GM19238 (cell line): Measurements from ENCODE around the gene INHBE.
A peak's percentile ranks its signal among the peaks of the same experiment; 100 is the strongest.
"Not testable (repeated sequence)": the region's sequence is repeated elsewhere in the genome, so short reads cannot be mapped to it uniquely, and the experiment has no call there.

ENCODE experiments used
- DNase-seq: peaks from one replicate; pipeline ENCODE4 v3.0.0; 2011; ENCODE audit warnings: low spot score; ENCODE audit not compliant: insufficient read length

Gene INHBE

DNA sequence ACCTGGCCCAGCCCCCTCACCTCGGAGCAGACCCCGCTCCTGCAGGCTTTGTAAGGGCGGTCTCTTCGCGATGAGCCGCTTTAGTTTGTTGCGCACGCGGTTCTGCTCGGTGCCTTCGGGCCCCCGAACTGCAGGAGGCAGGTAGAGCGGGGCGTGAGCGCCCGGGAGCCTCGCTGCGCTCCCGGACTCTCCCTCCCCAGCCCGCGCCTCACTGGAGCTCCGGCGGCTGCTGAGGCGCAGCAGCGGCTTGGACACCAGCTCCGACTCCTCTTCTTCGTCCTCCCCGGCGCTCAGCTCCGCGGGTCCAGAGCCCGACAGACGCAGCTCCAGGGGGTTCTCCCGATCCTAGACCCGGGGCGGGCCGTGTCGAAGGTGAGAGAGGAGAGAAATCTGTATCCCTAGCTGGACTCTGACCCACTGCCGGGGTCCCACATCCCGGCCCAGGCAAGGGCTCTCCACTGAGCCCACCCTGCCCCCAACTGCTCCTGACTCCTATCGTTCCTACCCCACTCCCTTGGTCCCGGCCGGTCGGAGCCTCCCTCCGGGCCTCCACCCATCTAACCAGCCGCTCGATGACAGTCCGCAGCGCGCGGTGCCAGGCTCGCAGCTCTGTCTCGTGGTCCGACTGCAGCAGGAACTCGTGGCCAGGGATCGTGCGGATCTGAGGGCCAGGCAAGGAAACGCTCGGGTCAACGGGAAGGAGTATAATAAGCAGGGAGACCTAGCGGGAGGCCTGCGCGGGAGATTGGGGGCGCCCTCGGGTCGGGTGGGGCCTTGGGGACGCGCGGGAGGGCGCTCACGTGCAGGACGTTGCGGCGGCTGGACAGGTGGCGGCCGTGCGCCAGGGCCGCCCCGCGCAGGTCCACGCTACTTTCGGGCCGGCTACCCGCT lies 20.4 kb downstream of the INHBE start:
- no peak for DNase-seq

DNA sequence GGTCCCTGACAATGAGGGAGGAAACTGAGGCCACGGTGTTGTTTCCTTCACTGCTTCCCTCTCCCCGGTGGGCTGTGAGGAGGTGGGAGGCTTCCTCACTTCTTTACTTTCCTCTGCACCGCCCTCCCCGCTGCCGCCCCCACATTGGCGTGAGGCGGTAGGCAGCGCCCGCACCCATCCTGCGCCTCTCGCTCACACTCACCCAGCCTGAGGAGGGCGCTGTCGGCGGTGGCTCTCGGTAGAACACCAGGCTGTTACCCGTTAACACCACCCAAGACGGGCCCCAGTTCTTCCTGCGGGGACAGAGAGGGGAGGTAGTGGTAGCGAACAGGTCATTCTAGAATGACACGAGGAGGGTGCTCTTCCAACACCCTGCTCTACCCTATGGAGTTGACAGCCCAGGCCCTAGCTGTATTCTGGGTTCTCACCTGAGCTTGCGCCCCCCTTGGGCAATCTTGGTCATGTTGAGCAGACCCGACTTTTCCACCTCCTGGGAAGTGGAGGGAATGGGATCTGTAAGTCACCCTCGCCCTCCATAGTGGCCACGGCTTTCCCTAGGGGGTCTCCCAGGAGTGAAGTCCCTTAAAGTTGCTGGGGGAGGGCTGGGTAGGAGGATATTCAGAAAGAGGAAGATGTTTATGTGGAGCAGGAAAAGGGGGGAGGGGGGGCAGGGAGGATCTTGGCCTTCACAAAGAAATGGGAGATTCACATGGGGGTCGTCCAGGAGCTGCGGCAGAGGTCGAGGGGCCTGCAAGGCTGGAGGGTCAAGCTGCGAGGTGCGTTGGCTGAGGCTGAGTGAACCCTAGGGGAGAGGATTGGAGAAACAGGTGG lies 21.3 kb downstream of the INHBE start:
- peak; percentile 71 for DNase-seq

GRCh38 chr12:57476993-57477709 lies 22.0 kb downstream of the INHBE start:
- no peak for DNase-seq

GRCh38 chr12:57477710-57478681 lies 22.9 kb downstream of the INHBE start:
- peak; percentile 60 for DNase-seq

DNA sequence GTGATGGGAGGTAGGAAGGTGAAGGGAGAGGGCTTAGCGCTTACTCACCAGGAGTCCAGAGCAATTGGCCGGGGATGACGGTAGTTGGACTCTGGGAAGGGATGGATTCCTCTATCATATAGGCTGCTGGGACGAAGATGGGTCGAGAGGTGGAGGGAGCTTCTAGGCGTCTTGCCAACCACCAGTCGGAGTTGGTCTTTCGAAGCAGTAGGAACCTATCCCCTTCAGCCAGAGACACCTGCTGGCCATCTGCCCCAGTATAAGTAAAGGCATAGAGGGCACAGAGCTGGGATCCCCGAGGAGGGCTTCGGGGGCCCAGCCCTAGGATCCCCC lies 23.9 kb downstream of the INHBE start:
- DNase-seq: no peak

GRCh38 chr12:57479376-57480115 lies 24.4 kb downstream of the INHBE start, which contains the start of gene ARHGAP9:
TSS of gene ARHGAP9 (minus strand) at chr12:57479866. CDS start at chr12:57479406, 460 bp downstream.
- DNase-seq: peak; percentile 65

GRCh38 chr12:57481671-57482070 lies 26.6 kb downstream of the INHBE start:
- no peak for DNase-seq

DNA sequence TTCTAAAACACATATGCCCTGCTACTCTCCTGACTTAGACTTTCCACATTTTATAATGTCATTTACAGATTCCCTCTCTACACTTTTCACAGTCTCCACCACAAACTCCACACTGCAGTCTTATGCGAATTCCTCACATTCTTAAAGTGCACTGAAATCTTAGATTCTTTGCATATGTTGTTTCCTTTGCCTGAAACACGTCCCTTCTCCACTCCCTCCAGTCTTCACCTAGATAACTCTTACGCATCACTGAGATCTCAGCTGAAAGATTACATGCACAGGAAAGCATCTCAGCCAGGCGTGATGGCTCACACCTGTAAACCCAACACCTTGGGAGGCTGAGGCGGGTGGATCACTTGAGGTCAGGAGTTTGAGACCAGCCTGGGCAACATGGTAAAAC lies 28.4 kb downstream of the INHBE start:
- DNase-seq: no peak

- DNase-seq: no peak
These were observed 30.6 kb downstream of the INHBE start for GRCh38 chr12:57485695-57486094.

DNA sequence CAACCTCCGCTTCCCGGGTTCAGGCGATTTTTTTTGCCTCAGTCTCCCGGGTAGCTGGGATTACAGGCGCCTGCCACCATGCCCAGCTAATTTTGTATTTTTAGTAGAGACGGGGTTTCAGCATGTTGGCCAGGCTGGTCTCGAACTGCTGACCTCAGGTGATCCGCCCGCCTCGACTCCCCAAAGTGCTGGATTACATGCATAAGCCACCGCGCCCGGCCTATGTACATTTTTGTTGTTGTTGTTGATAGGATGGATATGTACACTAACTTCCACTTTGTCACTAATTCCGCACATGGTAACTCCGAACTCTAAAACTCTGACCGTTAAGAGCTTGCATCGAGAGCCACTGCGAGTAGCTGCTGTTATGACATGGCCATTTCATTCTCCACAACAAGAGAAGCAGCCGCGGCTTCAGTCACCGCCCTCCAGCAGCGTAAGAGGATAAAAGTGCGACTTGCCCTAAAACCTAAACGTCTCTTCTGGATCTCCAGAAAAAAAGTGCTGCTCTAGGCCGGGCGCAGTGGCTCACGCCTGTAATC lies 32.0 kb downstream of the INHBE start:
- no peak for DNase-seq

DNA sequence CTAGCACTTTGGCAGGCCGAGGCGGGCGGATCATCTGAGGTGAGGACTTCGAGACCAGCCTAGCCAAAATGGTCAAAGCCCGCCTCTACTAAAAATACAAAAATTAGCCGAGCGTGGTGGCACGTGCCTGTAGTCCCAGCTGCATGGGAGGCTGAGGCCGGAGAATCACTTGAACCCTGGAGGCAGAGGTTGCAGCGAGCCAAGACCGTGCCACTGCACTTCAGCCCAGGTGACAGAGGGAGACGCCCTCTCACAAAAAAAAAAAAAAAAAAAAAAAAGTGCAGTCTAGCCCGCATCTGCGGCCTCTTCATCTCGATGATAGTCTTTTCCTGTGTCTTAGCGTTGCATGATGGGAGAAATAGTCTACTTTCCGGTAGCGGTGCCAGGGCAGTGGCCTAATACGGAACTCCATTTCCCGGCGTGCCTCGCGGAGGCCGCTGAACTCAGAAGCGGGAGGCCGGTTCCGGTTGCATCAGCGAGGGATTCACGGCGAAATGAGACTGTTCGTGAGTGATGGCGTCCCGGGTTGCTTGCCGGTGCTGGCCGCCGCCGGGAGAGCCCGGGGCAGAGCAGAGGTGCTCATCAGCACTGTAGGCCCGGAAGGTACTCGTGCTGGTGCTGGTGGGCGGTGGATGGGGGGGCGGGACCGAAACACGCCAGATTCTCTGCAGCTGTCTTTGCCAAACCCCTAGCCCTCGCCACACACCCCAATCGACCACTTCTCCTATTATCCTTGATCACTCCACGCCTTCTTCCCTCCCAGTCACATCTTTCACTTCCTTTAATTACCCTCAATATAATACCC lies 32.7 kb downstream of the INHBE start, which contains the start of gene MARS1:
Gene MARS1, plus strand, starts transcription at position 472 of the 805 bp plus-strand sequence. Its CDS starts 23 bp downstream, at position 495.
- DNase-seq: peak; percentile 86

GRCh38 chr12:57488402-57489156 lies 33.5 kb downstream of the INHBE start:
- DNase-seq: no peak

DNA sequence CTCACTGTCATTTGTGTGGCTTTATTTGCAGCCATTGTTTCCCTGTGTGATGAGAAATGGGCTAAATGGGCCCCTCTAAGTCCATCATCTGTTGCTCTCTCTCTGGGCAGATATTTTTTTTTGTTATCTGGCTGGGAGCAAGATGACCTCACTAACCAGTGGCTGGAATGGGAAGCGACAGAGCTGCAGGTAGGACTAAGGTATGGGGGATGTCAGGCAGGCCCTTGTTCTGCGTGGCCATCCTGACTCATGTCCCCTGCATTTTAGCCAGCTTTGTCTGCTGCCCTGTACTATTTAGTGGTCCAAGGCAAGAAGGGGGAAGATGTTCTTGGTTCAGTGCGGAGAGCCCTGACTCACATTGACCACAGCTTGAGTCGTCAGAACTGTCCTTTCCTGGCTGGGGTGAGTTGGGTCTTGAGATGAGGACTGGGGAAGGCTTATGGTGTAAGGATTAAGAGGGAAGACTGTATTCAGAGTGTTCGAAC lies 34.1 kb downstream of the INHBE start:
- DNase-seq: no peak

- DNase-seq: no peak
These were observed 35.0 kb downstream of the INHBE start for GRCh38 chr12:57490126-57490525.

DNA sequence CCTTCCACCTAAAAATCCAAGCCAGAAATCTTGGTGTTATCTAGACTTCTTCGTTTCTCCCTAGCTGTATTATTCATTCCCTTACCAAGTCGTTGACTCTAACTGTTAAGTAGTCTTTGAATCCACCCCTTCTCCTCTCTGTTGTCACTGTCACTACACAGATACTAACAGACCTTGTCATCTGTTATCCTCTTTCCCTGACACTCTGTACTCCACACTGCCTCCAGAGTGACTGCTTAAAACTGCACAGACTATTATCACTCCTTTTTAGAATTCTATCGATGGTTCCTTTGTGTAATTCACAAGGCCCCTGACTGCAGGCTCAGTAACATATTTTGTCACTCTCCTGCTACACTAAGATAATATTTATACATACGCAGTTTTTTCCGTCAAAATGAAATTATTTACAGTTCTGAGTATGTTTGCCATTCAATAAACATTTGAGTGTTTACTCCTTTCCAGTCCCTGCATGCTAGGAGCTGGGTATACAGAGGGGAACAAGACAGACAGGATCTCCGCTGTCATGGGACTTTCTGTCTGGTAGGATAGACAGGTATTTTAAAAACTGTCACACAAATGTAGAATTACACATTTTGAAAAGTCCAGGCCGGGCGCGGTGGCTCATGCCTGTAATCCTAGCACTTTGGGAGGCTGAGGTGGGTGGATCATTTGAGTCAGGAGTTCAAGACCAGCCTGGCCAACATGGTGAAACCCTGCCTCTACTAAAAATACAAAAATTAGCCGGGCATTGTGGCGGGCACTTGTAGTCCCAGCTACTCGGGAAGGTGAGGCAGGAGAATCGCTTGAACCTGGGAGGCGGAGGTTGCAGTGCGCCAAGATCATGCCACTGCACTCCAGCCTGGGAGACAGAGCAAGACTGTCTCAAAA lies 36.5 kb downstream of the INHBE start:
- no peak for DNase-seq

DNA sequence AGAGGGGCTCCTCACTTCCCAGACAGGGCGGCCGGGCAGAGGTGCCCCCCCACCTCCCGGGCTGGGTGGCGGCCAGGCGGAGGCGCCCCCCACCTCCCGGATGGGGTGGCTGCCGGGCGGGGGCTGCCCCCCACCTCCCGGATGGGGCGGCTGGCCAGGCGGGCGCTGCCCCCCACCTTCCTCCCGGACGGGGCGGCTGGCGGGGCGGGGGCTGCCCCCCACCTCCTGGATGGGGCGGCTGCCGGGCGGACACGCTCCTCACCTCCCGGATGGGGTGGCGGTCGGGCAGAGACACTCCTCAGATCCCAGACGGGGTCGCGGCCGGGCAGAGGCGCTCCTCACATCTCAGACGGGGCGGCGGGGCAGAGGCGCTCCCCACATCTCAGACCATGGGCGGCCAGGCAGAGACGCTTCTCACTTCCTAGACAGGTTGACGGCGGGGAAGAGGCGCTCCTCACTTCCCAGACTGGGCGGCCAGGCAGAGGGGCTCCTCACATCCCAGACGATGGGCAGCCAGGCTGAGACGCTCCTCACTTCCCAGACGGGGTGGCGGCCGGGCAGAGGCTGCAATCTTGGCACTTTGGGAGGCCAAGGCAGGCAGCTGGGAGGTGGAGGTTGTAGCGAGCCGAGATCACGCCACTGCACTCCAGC lies 40.1 kb downstream of the INHBE start:
- not testable (repeated sequence) for DNase-seq
